K562 (cell line): ENCODE data around the gene YY1AP1. TPM values are rescaled to one million over a fixed set of nuclear protein-coding genes. Genes with fewer than 3 reads are reported as not detected.

Experiments used
- ATAC-seq: fragments of 200-7000 bp; cut with Tn5 transposase; 3 replicates; pipeline ENCODE4 v1.9.1; 2020; ENCODE audit warnings: moderate library complexity
- BruUV-seq: library from RNA; stranded (reverse); fragments of 400-500 nt; replicated peaks from 2 replicates; lab custom pipeline; 2021; lab: Mats Ljungman, UMichigan
- CTCF ChIA-PET: fragments of 300-600 bp; formaldehyde crosslinking; extraction: SDS; loops from one replicate; lab custom pipeline; 2021; ENCODE audit warnings: low intra/inter-chr PET ratio; lab: Yijun Ruan, JAX
- POLR2A ChIA-PET: fragments of 300-600, 350-650 bp; sonication (Branson Sonifier 250); formaldehyde crosslinking; extraction: SDS; loops from one replicate; lab custom pipeline; 2021; ENCODE audit warnings: antibody characterized with exemption, inconsistent platforms; lab: Yijun Ruan, JAX
- DNase-seq, 4 experiments: peaks; one replicate each; pipeline versions ENCODE4 v3.0.0 to v3.0.0-alpha.2; 2011 to 2018; ENCODE audit warnings: low spot score in 3 of 4, mixed read lengths in 3 of 4; ENCODE audit errors: extremely low read depth in 1 of 4
- FAIRE-seq: peaks from 2 replicates; lab custom pipeline; 2011; peaks lifted over from hg19 to GRCh38; lab: Jason Lieb, UNC
- H2AFZ ChIP-seq: 2 replicates; pipeline ENCODE4 v1.6.0; 2011; ENCODE audit warnings: low read depth, low read length, control low read depth, inconsistent platforms
- H3K27ac ChIP-seq: fragments of 200-600 bp; 3 replicates; pipeline ENCODE4 v1.8.0; 2011; ENCODE audit warnings: low read depth, mild to moderate bottlenecking, control low read depth, inconsistent platforms, low read length, moderate library complexity, mixed read lengths; ENCODE audit errors: extremely low read depth
- H3K27me3 ChIP-seq, 2 experiments: fragments of 300-600 bp in 1 of 2; 2 replicates in 1 of 2; 3 replicates in 1 of 2; pipeline versions ENCODE4 v1.6.0 to v1.8.0; 2011; ENCODE audit warnings: inconsistent platforms in 2 of 2, low read length in 2 of 2, mild to moderate bottlenecking in 1 of 2, mixed read lengths in 1 of 2, moderate library complexity in 1 of 2; ENCODE audit not compliant: control insufficient read depth in 2 of 2, insufficient read depth in 2 of 2
- H3K36me3 ChIP-seq: fragments of 300-600 bp; 3 replicates; pipeline ENCODE4 v1.8.0; 2011; ENCODE audit warnings: mild to moderate bottlenecking, low read length, inconsistent platforms; ENCODE audit not compliant: control insufficient read depth, insufficient read depth
- H3K4me1 ChIP-seq, 2 experiments: fragments of 200-600 bp in 1 of 2; replicated peaks in 1 of 2; 2 replicates in 1 of 2; 3 replicates in 1 of 2; pipeline versions ENCODE4 v1.5.1 to v1.8.0; 2011; ENCODE audit warnings: inconsistent platforms in 2 of 2, low read length in 2 of 2, mild to moderate bottlenecking in 1 of 2, mixed read lengths in 1 of 2, moderate library complexity in 1 of 2; ENCODE audit not compliant: control insufficient read depth in 2 of 2, insufficient read depth in 2 of 2
- H3K4me2 ChIP-seq: 2 replicates; pipeline ENCODE4 v1.6.1; 2011; ENCODE audit warnings: low read length, control low read depth, inconsistent platforms, mixed read lengths; ENCODE audit not compliant: insufficient read depth
- H3K4me3 ChIP-seq: fragments of 200-600 bp; sonication (generic), shearing (Covaris generic); 2 replicates; pipeline ENCODE4 v1.5.1; 2016; ENCODE audit warnings: control low read depth, inconsistent platforms
- H3K79me2 ChIP-seq: fragments of 200-600 bp; 3 replicates; pipeline ENCODE4 v1.8.0; 2011; ENCODE audit warnings: low read length, inconsistent platforms; ENCODE audit not compliant: control insufficient read depth, insufficient read depth
- H3K9ac ChIP-seq, 2 experiments: 2 replicates each; pipeline versions ENCODE4 v1.6.0 to v1.6.1; 2011; ENCODE audit warnings: low read depth in 2 of 2, low read length in 2 of 2, control low read depth in 1 of 2, inconsistent platforms in 1 of 2, mild to moderate bottlenecking in 1 of 2, mixed read lengths in 1 of 2; ENCODE audit not compliant: insufficient read depth in 1 of 2
- H3K9me1 ChIP-seq: one replicate; pipeline ENCODE4 v1.6.0; 2011; ENCODE audit warnings: inconsistent platforms, mild to moderate bottlenecking, low read length, moderate library complexity; ENCODE audit not compliant: control insufficient read depth, insufficient read depth
- H3K9me3 ChIP-seq: replicated peaks from 2 replicates; pipeline ENCODE4 v1.5.1; 2011; ENCODE audit warnings: low read depth, low read length, inconsistent platforms; ENCODE audit not compliant: control insufficient read depth, insufficient read depth
- H4K20me1 ChIP-seq: replicated peaks from 2 replicates; pipeline ENCODE4 v1.6.1; 2011; ENCODE audit warnings: low read length, inconsistent platforms, mixed read lengths; ENCODE audit not compliant: control insufficient read depth, insufficient read depth
- AFF4 ChIP-seq: sonication (generic); formaldehyde crosslinking; IDR thresholded peaks from 2 replicates; pipeline ENCODE4 v1.8.0; 2023; ENCODE audit warnings: mild to moderate bottlenecking, missing genetic modification reagents
- BCLAF1 ChIP-seq, 2 experiments: fragments of 450-650 bp in 1 of 2; IDR thresholded peaks; 2 replicates each; pipeline ENCODE4 v1.6.1; 2011 to 2017; ENCODE audit warnings: low read depth in 2 of 2, antibody characterized with exemption in 1 of 2, borderline replicate concordance in 1 of 2, low read length in 1 of 2, mild to moderate bottlenecking in 1 of 2, mixed read lengths in 1 of 2; ENCODE audit not compliant: control insufficient read depth in 1 of 2
- BMI1 ChIP-seq: fragments of 150-350 bp; IDR thresholded peaks from 2 replicates; pipeline ENCODE4 v1.6.1; 2014; ENCODE audit warnings: low read length
- DPF2 ChIP-seq: fragments of 450-650 bp; IDR thresholded peaks from 2 replicates; pipeline ENCODE4 v1.6.1; 2016
- ELF2 ChIP-seq: fragments of 250-450 bp; sonication (Bioruptor Pico); IDR thresholded peaks from 2 replicates; pipeline ENCODE4 v1.5.0; 2021; ENCODE audit warnings: mild to moderate bottlenecking
- HNRNPUL1 ChIP-seq: fragments of 200-400 bp; formaldehyde crosslinking; IDR thresholded peaks from 2 replicates; pipeline ENCODE4 v1.6.1; 2017; ENCODE audit warnings: low read length
- RUNX1 ChIP-seq: sonication (generic); IDR thresholded peaks from 2 replicates; pipeline ENCODE4 v1.6.1; 2016; ENCODE audit warnings: antibody characterized with exemption, low read depth
- SMAD1 ChIP-seq: fragments of 150-350 bp; IDR thresholded peaks from 2 replicates; pipeline ENCODE4 v1.6.1; 2014; ENCODE audit warnings: low read length, low read depth; ENCODE audit not compliant: partially characterized antibody
- SP1 ChIP-seq: sonication (generic); formaldehyde crosslinking; IDR thresholded peaks from 2 replicates; pipeline ENCODE4 v1.8.1; 2022; ENCODE audit warnings: mild to moderate bottlenecking, missing genetic modification reagents
- TAF1 ChIP-seq: IDR thresholded peaks from 2 replicates; pipeline ENCODE4 v1.6.1; 2011; ENCODE audit warnings: mild to moderate bottlenecking, low read length, moderate library complexity; ENCODE audit not compliant: insufficient read depth, control insufficient read depth, severe bottlenecking; ENCODE audit errors: extremely low read depth
- ZFP30 ChIP-seq: fragments of 250-450 bp; sonication (Bioruptor Pico); IDR thresholded peaks from 2 replicates; pipeline ENCODE4 v1.8.0; 2022; ENCODE audit warnings: moderate library complexity, mild to moderate bottlenecking, inconsistent platforms, borderline replicate concordance
- ZFPM2 ChIP-seq: fragments of 250-450 bp; sonication (Bioruptor Pico); IDR thresholded peaks from 2 replicates; pipeline ENCODE4 v1.5.1; 2022; ENCODE audit warnings: mild to moderate bottlenecking
- WGBS: fragments of 100-300 bp; shearing (Covaris generic); methylation state at CpG from one replicate; pipeline ENCODE4 v1.1.6; 2016; ENCODE audit warnings: low coverage, mixed read lengths; ENCODE audit not compliant: insufficient coverage; ENCODE audit errors: missing lambda C conversion rate; 5-methylcytosine and 5-hydroxymethylcytosine counted together
- in situ Hi-C: fragments of 300-500 bp; cut with MboI; formaldehyde crosslinking; loops from 4 replicates; pipeline ENCODE4 v1.15.0; 2018; ENCODE audit warnings: inconsistent platforms, mixed read lengths
- intact Hi-C: fragments of 100-400 bp; cut with micrococcal nuclease; formaldehyde crosslinking; loops from 2 replicates; pipeline ENCODE4 v1.14.2; 2022
- polyA plus RNA-seq, 8 experiments: library from polyadenylated mRNA; depleted of rRNA in 4 of 8; stranded (reverse) in 5 of 8; unstranded in 3 of 8; fragments of >200 nt; fragmentation: Nextera tagmentation in 2 of 8; fragmentation: Illumina TruSeq in 1 of 8; extraction: Ambion mirVana in 2 of 8; extraction: Trizol in 1 of 8; gene quantifications; 2 replicates each; pipeline versions ENCODE4 v1.2.1 to v1.2.3, GENCODE V29; 2011 to 2014; ENCODE audit warnings: inconsistent platforms in 1 of 8, missing spikeins in 1 of 8
- total RNA-seq, 7 experiments: library from RNA; depleted of rRNA in 6 of 7; stranded (reverse); fragments of >200 nt in 6 of 7; fragmentation: Illumina TruSeq in 2 of 7; extraction: Trizol in 2 of 7; gene quantifications; 2 replicates each; pipeline versions ENCODE4 v1.2.1 to v1.2.3, GENCODE V29; 2011 to 2021; ENCODE audit warnings: low replicate concordance in 1 of 7

The YY1AP1 gene
- total and polyA plus RNA-seq, 9 of the 15 experiments (the other 6 are each of a cell fraction or from before 2014, with no cell fraction given) = 18.4 to 90.7 (median 42.9) TPM

- TF ChIP-seq AFF4 (CRISPR knock-in tag) = 0 out of 2 replicates have a peak, but pooled peaks have one; percentile 34
- peak; percentile 43 for TF ChIP-seq TAF1
- TF ChIP-seq SP1 (CRISPR knock-in tag) = peak; percentile 55; the same call in 1 of the 2 replicates
- 0 out of 2 replicates have a peak, but pooled peaks have one; percentile 20 for TF ChIP-seq ZFP30
These were observed 760 bp downstream of the YY1AP1 start (continued) for GRCh38 chr1:155687705-155688323.

- no peaks in the 10 kb centered on the region; the same call in 1 of the 2 replicates for H4K20me1 ChIP-seq
- ChIA-PET POLR2A (interaction anchor here (0.6 to 1.3 kb wide), 4 partner anchors 9 to 951 kb away, joined by 3 to 6 read pairs (median 4); no protein-coding TSS in a partner anchor), CTCF (no interaction called here)
- no peak overlapping the region for H3K4me3 ChIP-seq
- H2AFZ ChIP-seq = no peak overlapping the region
- no peak for FAIRE-seq
- H3K79me2 ChIP-seq = peaks cover 66% of the 10 kb centered on the region
- BruUV-seq = no TSS peak
- H3K36me3 ChIP-seq = peaks cover 72% of the 10 kb centered on the region
- H3K9ac ChIP-seq = no peak overlapping the region
- 100% methylated on average over 1 of the region's 2 CpGs for WGBS
- no peaks in the 10 kb centered on the region for H3K9me1 ChIP-seq
- no peak overlapping the region for H3K27ac ChIP-seq
- no peak for DNase-seq
- no peaks in the 10 kb centered on the region for H3K9me3 ChIP-seq
- no peak for ATAC-seq
- intact Hi-C loops = no loop called here
- H3K4me2 ChIP-seq = no peak overlapping the region
- in situ Hi-C loops = no loop called here
- peaks cover 0 to 7% of the 10 kb centered on the region in 2 experiments; a peak in 2 of 5 replicates for H3K4me1 ChIP-seq
- no peaks in the 10 kb centered on the region for H3K27me3 ChIP-seq
- TF ChIP-seq ELF2 (CRISPR knock-in tag) = no peak
- TF ChIP-seq BMI1 = no peak
- no peak for TF ChIP-seq ZFPM2
- no peak for TF ChIP-seq SMAD1
- no peak for TF ChIP-seq DPF2
- TF ChIP-seq HNRNPUL1 = no peak
- TF ChIP-seq RUNX1 = no peak
- TF ChIP-seq BCLAF1 (IDR thresholded peaks at IDR 0.05; ENCODE audit: borderline replicate concordance in 1 of 2, control insufficient read depth in 1 of 2, low read depth in 2 of 2, low read length in 1 of 2) = no peak
These were observed 6.8 kb downstream of the YY1AP1 start for GRCh38 chr1:155681776-155682175.
